ENCODE measurements around the gene RALGAPA1. TPM values are rescaled to one million over a fixed set of nuclear protein-coding genes. Genes with fewer than 3 reads are reported as not detected.

RALGAPA1 gene
- total RNA-seq, 1 donor from 2014 or later = 39.2 TPM

DNA sequence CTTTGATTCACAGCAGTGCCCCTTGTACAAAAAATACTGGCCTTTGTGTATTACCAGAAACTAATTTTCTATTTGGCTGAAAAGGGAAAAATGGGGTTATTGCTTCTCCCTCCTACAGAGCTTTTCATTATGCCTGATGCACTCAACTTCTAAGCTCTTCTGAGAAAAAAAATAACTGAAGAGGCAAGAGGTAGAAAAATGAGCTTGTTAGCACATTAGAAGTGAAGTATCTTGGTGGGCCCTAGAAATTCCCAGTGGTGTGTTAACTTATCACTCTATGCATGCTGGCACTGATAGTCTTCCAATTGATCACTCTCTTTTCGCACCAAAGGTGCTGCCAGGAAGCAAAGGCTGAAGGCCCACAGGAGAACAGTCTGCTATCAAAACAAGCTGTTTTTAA lies 258.0 kb downstream of the RALGAPA1 start:
- intact Hi-C loops (cut with micrococcal nuclease) = no loop called here

DNA sequence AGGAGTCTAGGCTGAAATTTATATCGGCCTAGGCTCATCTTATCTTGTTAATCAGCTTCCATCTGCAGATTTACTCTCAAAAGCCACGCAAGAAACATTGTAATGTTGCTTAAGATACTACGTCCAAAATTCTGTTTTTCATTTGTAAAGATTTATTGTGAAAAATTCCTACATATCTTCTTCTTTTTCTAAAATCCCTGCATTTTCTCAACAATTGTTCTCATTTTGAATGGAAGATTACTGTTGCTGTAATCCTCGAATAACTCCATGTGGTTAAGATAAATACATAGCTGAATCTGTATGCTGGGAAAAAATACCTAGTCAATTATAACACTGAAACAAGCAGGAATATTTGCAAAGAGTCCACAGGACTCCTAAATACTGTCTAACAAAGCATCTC lies 259.5 kb downstream of the RALGAPA1 start:
- intact Hi-C loops (cut with micrococcal nuclease) = no loop called here

DNA sequence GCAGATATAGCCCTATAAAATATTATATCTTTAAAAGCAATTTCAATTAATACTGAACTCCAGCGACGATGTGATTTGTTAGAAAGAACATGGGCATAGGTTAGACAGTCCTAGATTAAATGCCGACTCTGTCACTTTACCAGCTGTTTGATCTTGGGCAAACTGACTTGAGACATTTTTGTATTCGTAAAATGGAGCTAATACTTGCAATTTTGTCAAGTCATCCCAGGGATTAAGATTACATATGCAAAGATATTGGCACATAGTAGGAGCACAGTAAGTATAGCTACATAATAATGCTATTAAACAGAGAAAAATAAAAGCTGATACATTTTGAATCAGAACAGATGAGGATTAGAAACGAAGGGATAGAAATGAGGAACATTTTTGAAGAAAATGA lies 266.1 kb downstream of the RALGAPA1 start:
- intact Hi-C loops (cut with micrococcal nuclease) = no loop called here

DNA sequence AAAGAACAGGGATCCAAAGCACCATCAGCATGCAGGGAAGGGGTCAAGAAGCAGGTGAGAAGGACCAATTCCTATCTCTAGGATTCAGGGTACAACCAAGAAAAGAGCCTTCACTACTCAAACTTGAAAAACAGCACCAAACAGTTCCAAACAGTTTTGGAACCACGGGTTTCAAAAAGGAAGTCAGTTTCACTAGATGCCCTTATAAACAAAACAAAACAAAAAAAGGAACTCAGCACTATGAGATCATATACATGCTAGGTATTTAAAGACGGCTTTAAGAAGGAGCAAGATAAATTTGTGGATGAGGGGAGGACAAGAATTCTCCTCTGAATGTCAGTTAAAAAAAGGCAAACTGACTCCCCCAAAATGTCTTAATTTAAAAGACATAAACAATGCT lies 269.1 kb downstream of the RALGAPA1 start:
- intact Hi-C loops (cut with micrococcal nuclease) = no loop called here

DNA sequence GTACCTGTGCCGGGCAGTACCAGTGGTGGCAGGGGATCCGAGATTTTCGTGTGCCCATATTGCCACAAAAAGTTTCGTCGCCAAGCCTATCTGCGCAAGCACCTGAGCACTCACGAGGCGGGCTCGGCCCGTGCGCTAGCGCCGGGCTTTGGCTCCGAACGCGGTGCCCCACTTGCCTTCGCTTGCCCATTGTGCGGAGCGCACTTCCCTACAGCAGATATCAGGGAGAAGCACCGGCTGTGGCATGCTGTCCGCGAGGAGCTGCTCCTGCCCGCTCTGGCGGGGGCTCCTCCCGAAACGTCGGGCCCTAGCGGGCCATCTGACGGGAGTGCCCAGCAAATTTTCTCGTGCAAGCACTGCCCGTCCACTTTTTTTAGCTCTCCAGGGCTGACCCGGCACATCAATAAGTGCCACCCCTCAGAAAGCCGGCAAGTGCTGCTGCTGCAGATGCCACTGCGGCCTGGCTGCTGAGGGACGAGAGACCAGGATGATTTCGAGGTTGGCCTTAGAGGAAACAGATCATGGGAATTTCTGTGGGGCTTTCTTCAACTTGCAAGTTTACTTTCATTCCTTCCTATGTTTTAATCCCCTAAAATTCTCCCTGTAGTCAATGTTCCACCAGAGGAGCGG lies 273.5 kb downstream of the RALGAPA1 start:
- intact Hi-C loops (cut with micrococcal nuclease) = loop anchor here (1.0 kb wide), 1 partner anchor 274 kb away; the partner anchor contains the start of gene RALGAPA1

DNA sequence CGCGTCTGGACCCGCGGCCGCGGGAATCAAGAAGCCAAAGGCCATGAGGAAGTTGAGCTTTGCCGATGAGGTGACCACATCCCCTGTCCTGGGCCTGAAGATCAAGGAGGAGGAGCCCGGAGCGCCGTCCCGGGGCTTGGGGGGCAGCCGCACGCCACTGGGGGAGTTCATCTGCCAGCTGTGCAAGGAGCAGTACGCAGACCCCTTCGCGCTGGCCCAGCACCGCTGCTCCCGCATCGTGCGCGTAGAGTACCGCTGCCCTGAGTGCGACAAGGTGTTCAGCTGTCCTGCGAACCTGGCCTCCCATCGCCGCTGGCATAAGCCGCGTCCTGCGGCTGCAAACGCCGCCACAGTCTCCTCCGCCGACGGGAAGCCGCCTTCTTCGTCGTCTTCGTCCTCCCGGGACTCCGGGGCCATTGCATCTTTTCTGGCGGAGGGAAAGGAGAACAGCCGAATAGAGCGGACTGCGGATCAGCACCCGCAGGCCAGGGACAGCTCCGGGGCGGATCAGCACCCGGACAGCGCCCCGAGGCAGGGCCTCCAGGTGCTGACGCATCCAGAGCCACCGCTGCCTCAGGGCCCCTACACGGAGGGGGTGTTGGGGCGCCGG lies 274.1 kb downstream of the RALGAPA1 start:
- intact Hi-C loops (cut with micrococcal nuclease) = loop anchor here (1.0 kb wide), 1 partner anchor 274 kb away; the partner anchor contains the start of gene RALGAPA1

DNA sequence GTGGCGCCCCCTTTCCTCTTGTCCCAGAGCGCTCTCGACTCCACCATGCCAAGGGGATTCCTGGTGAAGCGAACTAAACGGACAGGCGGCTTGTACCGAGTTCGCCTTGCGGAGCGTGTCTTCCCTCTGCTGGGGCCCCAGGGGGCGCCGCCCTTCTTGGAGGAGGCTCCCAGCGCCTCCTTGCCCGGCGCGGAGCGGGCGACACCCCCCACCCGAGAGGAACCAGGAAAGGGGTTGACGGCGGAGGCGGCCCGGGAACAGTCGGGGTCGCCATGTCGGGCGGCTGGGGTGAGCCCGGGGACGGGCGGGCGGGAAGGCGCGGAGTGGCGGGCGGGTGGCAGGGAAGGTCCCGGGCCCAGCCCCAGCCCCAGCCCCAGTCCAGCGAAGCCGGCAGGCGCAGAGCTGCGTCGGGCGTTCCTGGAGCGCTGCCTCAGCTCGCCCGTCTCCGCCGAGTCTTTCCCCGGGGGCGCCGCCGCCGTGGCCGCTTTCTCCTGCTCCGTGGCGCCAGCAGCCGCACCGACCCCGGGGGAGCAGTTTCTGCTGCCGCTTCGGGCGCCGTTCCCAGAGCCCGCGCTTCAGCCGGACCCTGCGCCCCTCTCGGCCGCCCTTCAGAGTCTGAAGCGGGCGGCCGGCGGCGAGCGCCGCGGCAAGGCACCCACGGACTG lies 274.8 kb downstream of the RALGAPA1 start:
- intact Hi-C loops (cut with micrococcal nuclease) = no loop called here

DNA sequence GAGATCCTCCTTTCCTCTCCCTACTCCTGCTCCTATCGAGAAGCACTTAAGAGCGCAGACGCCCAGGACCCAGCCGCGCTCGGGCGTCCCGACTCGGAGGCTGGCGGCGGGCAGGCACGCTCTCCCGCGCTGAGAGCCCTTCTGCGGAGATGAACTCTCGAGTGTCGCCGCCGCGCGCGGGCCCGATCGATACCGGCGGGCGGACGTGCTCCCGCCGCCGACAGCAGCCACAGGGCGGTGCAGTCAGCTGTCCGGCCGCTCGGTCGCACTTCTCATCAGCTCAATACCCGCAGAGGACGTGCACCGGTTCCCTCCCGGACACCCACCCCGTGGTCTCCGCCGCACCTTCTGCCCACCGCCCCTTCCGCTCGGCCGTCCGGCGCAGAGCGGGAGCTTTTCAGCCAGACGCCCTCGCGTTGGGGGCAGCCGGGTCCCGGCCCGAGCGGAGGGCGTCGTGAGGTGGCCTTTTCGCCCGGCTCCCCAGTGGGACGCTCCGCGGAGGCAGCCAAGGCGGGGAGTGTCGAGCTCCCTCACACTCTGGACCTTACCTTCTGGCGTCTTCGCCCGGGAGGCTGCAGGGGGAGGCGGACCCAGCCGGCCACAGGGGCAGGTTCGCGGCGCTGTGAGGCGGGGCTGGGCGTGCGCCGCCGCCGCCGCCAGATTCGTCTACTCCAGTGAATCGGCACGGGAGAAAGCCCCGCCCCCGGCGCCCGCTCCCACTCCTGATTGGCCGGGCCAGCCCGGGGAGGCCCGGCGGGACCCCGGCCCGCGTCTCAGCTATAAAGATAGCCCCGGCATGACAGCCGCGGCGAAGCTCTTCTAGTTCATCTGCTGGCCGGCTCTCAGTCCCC lies 275.5 kb downstream of the RALGAPA1 start, which contains the start of gene INSM2:
Gene INSM2, plus strand, starts transcription at position 808 of the 851 bp plus-strand sequence. CDS start 89 bp downstream, outside the sequence.
- intact Hi-C loops (cut with micrococcal nuclease) = no loop called here

DNA sequence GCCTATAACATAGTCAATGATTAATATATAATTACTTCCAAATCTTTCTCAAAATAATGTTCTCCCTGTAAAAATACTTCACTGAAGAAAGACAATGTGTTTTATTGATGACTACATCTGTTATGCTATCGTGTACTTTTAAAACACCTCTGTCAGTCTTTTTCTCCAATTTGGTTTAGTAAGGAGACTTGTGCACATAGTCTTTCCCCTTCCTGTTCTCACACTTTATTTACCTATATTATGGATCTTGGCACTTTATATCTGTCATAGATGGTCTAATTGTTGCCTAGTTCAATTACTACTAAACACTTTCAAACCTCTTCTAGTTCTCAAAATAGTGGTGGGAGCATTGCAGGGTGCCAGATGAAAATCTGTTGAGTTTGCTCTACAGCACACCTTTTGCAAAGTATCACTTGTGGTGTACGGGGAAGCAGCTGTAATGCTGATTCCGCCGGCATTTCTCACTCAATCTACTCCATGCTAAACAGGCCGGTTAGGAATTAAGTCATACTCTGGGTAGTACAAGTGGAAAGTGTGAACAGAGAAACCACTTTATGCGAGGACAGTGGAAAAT lies 276.2 kb downstream of the RALGAPA1 start:
- intact Hi-C loops (cut with micrococcal nuclease) = no loop called here

DNA sequence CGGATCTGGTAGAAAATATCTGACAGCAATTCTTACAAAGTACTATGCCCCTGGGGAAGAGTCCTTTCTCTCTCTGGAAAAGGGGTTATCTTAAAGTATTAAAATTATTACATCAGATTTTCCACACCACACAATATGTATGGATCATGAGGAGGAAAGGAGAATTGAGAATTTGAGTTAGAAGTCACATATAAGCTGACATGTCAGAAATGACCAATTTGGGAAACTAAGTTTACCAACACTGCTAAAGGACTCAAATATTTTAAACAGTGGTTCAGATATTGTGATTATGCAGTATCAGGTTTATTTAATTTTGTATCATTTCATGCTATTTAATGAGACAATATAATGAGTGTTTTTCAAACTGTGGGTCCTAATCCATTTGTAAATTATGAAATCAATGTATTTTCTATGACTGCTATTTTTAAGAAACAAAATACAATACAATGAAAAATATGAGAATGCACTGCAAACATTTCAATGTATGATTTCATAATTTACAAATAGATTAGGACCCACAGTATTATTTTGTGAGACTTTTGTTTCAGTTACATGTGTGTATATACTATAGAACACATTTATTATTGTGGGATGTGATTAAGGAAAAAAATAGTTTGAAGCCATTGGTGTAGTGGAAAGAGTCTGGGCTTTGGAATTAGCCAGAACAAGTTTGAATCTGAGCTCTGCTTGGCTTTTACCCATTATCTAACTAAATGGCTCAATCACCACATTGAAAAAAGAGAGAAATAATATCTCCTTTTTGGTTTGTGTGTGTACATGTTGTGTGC lies 276.9 kb downstream of the RALGAPA1 start:
- intact Hi-C loops (cut with micrococcal nuclease) = no loop called here

DNA sequence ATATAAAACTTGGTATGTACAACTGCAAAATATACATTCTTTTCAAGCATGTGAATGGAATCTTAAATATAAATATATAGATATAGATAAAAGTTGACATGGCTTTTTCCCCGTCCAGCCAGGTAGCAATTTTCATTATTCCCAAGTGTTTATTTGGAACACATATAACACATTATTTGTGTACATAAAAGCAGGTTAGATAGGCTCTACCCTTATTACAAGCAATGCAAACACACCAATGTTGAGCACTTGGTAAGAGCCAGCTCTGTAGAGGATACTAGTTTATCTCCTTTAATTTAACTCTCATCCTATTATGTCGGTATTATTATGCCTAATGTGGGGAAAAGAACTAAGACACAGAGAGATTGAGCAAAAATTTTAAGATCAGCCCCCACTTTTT lies 282.1 kb downstream of the RALGAPA1 start:
- intact Hi-C loops (cut with micrococcal nuclease) = no loop called here

DNA sequence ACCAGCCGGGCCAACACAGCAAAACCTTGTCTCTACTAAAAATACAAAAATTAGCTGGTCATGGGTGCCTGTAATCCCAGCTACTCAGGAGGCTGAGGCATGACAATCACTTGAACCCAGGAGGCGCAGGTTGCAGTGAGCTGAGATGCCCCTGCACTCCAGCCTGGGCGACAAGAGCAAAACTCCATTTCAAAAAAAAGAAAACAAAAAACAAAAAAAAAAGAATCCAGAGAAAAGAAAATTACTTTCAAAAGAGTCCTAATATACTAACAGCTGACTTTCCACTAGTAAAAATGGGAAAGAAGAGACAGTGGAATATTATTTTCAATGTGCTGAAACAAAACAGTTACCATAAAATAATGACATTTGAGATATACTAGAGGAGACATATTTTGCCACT lies 283.4 kb downstream of the RALGAPA1 start:
- intact Hi-C loops (cut with micrococcal nuclease) = no loop called here

DNA sequence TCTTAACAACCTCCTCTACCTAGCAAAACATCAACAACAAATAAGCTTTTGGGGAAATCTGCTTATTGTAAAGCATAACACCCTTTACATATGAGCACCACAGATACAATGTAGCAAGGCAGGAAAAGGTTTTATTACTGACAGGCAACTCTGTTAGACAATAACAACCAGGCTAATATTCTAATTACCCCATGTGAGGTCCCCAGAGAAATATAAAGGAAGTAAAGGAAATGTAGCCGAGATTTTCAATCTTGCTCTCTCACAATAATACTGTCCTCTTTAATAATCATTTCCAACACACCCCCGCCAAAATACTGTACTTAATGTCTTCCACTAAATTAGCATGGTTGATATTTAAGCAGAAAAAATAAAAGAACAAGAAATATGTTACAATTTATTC lies 289.1 kb downstream of the RALGAPA1 start:
- intact Hi-C loops (cut with micrococcal nuclease) = no loop called here

DNA sequence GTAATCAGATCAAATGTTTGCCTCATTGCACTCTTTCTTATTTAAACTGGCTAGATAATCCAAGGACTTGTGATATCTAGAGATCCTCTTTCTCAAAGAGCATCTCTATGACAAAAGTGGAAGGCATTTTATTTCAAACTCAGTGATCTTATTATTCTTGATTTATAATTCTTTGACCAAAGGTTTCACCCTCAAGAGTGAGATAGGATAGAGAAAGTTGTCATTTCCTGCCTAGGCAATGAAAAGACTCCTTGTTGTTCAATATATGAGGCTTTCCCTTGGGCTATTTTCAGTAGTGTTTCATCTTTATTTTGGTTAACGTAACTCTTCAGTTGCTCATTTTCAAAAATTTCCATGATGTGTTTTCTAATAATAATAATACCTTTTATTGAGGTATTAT lies 293.2 kb downstream of the RALGAPA1 start:
- intact Hi-C loops (cut with micrococcal nuclease) = no loop called here

DNA sequence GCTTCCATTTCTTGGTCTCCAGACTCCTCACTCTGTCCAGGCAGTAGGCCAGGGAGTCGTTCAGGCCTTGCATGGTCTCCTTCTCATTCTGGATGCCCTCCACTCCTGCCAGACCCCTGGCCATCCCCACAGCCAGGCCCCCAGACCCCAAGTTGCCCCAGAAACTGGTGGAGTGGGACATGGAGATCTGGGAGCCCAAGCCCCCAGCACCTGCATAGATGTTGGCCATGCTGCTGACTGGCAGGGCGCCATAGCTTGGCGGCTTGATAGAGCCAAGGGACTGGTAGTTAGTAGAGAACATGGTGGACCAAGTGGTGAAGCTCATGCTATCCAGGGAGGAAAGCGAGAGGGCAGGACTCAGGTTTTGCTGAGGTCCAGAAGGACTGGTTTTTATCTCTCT lies 296.3 kb downstream of the RALGAPA1 start:
- intact Hi-C loops (cut with micrococcal nuclease) = no loop called here

DNA sequence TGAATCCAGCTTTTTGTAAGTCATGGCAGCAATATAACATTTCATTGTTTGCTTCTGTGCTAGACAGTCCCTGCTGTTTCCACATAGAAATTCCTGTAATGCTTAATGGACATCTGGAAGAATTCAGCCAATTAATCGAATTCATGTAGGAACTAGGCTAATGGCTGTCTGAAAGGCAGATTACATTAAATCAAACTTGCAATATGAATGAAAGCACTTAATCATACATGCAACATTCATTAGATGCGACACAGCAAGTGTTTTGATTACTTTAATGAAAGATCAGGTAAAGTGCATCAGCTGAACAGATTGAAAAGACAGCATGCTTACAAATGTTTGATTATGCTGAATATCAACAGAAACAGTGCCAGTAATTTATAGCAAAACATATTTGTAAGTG lies 299.2 kb downstream of the RALGAPA1 start:
- intact Hi-C loops (cut with micrococcal nuclease) = no loop called here

DNA sequence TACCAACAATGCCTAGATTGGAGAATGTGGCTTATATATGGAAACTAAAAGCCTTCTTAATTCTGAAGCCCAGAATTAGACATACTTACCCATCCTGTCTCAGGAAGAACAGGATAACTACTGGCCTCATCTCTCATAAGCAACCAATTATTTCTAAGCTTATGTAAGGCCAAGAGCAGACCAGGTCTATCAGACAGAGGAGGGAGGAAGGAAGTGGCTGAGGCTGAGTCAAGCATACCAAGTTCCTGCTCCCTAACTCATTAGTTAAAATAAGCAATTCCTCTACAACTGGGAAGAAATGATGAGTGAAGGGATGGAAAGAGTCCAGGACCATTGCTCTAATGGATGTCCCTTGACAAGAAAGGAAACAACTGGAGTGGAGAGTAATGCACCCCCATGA lies 302.2 kb downstream of the RALGAPA1 start:
- intact Hi-C loops (cut with micrococcal nuclease) = no loop called here

DNA sequence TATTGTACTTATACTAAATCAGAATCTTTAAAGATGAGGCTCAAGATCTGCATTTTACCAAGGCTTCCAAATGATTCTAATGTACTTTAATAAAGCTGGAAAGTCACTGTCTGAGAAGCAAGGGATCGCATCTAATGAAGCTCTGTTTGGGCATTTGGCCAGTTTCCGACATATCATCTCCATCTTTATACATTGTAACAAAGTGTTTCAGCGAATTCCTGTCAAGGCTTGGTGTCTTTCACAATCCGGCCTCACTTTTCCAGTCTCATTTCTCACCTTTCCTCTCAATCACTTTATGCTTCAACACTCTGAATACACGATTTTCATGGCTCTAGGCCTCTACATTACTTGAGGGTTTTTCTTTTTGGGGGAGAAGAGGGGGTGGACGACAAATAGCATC lies 302.6 kb downstream of the RALGAPA1 start:
- intact Hi-C loops (cut with micrococcal nuclease) = no loop called here

DNA sequence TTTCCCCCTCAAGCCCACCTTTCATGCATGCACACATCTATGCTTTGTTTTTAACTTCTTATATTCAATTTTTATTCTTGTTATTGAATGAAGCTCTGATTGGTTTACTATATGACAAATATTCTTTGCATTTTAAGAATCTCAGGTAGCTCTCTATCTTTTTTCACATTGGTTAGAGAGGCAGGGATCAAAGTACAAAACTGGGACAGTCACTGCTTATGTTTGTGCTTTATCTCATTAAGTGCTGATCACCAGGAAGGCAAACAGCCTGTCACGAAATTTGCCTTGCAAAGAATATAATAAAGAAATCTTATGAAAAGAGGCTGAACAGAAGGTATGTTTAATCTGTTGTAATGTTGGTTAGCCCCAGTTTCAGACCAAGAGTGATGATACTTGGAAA lies 304.8 kb downstream of the RALGAPA1 start:
- intact Hi-C loops (cut with micrococcal nuclease) = no loop called here

DNA sequence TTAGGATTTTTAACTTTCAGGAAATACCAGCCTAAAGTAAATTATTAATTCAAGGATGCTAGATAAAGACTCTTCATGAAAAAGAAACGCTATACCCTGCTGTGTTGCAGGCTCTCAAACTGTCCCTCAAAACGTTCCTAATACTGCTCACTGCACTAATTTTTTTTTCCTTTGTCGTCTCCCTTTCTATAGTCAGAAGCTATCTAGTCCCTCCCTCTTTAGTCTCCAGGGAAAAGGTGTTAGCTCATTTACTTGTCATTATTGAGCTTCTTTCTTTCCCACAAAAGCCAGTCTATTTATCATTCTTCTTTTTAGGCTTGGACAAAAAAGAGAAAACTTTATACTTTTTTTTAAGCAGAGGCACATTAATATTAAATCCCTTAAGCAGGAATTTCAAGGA lies 305.4 kb downstream of the RALGAPA1 start:
- intact Hi-C loops (cut with micrococcal nuclease) = no loop called here

DNA sequence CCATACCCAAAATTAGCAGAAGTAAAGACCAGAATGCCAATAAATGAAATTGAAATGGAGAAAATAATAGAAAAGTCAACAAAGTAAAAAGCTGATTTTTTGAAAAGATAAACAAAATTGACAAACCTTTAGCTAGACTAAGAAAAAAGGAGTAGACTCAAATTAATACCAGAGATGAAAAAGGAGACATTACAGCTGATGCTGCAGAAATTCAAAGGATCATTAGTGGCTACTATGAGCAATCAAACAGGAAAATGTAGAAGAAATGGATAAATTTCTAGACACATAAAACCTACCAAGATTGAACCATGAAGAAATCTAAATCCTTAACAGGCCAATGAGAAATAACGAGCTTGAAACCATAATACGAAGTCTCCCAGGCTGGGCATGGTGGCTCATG lies 309.9 kb downstream of the RALGAPA1 start:
- intact Hi-C loops (cut with micrococcal nuclease) = no loop called here

Data from T-helper 2 cell treated with Interferon-gamma antibody and Interleukin-4, amounts not matched to agents 100 ng/mL and 5 ng/mL, for 36 hours (primary cell).